HL-60 (cell line): ENCODE data around the gene FOXO1.

ENCODE experiments used
- DNase-seq, 2 experiments: peaks; one replicate each; pipeline ENCODE4 v3.0.0-alpha.2; 2010 to 2020; ENCODE audit warnings: low read depth in 1 of 2, low spot score in 1 of 2
- H3K27ac ChIP-seq: fragments of 250-450 bp; sonication (Bioruptor Pico); replicated peaks from 2 replicates; pipeline ENCODE4 v1.5.1; 2020; ENCODE audit warnings: mild to moderate bottlenecking, moderate library complexity
- H3K27me3 ChIP-seq: fragments of 250-450 bp; sonication (Bioruptor Pico); 2 replicates; pipeline ENCODE4 v1.5.1; 2021; ENCODE audit warnings: mild to moderate bottlenecking, moderate library complexity; ENCODE audit not compliant: insufficient read depth, poor library complexity, severe bottlenecking
- H3K4me3 ChIP-seq: replicated peaks from 2 replicates; pipeline ENCODE4 v1.5.1; 2011; ENCODE audit warnings: mild to moderate bottlenecking, control low read depth, low read length; ENCODE audit not compliant: insufficient read depth
- CTCF ChIP-seq: IDR thresholded peaks from one replicate; pipeline ENCODE4 v1.5.1; 2011; ENCODE audit warnings: low read length, control low read depth, inconsistent platforms; ENCODE audit not compliant: insufficient read depth
- GABPA ChIP-seq: IDR thresholded peaks from 2 replicates; pipeline ENCODE4 v1.6.1; 2012; ENCODE audit warnings: low read depth
- POLR2AphosphoS5 ChIP-seq: IDR thresholded peaks from 2 replicates; pipeline ENCODE4 v1.6.1; 2012; ENCODE audit warnings: low read depth
- REST ChIP-seq: IDR thresholded peaks from 2 replicates; pipeline ENCODE4 v1.6.1; 2012; ENCODE audit warnings: low read depth; ENCODE audit not compliant: insufficient replicate concordance
- SPI1 ChIP-seq: IDR thresholded peaks from 2 replicates; pipeline ENCODE4 v1.6.1; 2012; ENCODE audit warnings: low read depth, mild to moderate bottlenecking, borderline replicate concordance

The FOXO1 gene

DNA sequence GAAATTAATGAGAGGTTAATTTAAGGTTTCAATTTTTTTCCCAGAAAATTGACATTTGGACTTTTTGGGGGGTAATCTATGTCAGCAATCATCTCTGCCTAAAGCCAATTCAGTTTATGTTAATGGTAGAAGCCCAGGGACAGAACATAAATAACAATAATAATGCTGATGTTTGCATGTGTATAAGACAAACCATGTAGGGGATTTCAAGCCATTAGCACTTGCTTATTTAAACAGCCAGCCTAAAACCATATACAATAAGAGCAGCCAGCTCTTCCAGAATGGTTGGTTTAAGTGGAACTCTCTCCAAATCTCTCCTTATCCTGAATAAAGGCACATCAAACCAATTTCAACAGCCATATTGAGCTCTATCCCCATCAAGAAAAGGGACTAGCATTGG is 7.0 kb upstream of the FOXO1 start:
- Histone ChIP-seq H3K27ac (no peak overlapping the region), H3K27me3 (peaks cover 27% of the 10 kb centered on the region), H3K4me3 (no peak overlapping the region)
- DNase-seq = no peak
- no peak for TF ChIP-seq SPI1
- TF ChIP-seq REST = no peak
- TF ChIP-seq GABPA = no peak
- no peak for TF ChIP-seq CTCF
- no peak for TF ChIP-seq POLR2AphosphoS5

- Histone ChIP-seq H3K27ac (no peak overlapping the region), H3K27me3 (peaks cover 30% of the 10 kb centered on the region), H3K4me3 (no peak overlapping the region)
- no peak for DNase-seq
- TF ChIP-seq CTCF = no peak
- TF ChIP-seq SPI1 = no peak
- no peak for TF ChIP-seq POLR2AphosphoS5
Observed at GRCh38 chr13:40672765-40673397, 6.4 kb upstream of the FOXO1 start.

- H3K27ac ChIP-seq = no peak overlapping the region
- no peak for DNase-seq
- TF ChIP-seq CTCF (no peak), SPI1 (no peak), POLR2AphosphoS5 (no peak), REST (no peak), GABPA (no peak)
- peaks cover 33% of the 10 kb centered on the region for H3K27me3 ChIP-seq
- H3K4me3 ChIP-seq = no peak overlapping the region
Observed at GRCh38 chr13:40671956-40672764, 5.7 kb upstream of the FOXO1 start.
